HL-60 (cell line): ENCODE measurements around the gene GARRE1.

Experiments
- DNase-seq, 2 experiments: peaks; one replicate each; pipeline ENCODE4 v3.0.0-alpha.2; 2010 to 2020; ENCODE audit warnings: low read depth in 1 of 2, low spot score in 1 of 2
- H3K27ac ChIP-seq: fragments of 250-450 bp; sonication (Bioruptor Pico); replicated peaks from 2 replicates; pipeline ENCODE4 v1.5.1; 2020; ENCODE audit warnings: mild to moderate bottlenecking, moderate library complexity
- H3K27me3 ChIP-seq: fragments of 250-450 bp; sonication (Bioruptor Pico); 2 replicates; pipeline ENCODE4 v1.5.1; 2021; ENCODE audit warnings: mild to moderate bottlenecking, moderate library complexity; ENCODE audit not compliant: insufficient read depth, poor library complexity, severe bottlenecking
- H3K4me3 ChIP-seq: replicated peaks from 2 replicates; pipeline ENCODE4 v1.5.1; 2011; ENCODE audit warnings: mild to moderate bottlenecking, control low read depth, low read length; ENCODE audit not compliant: insufficient read depth
- CTCF ChIP-seq: IDR thresholded peaks from one replicate; pipeline ENCODE4 v1.5.1; 2011; ENCODE audit warnings: low read length, control low read depth, inconsistent platforms; ENCODE audit not compliant: insufficient read depth
- GABPA ChIP-seq: IDR thresholded peaks from 2 replicates; pipeline ENCODE4 v1.6.1; 2012; ENCODE audit warnings: low read depth
- POLR2AphosphoS5 ChIP-seq: IDR thresholded peaks from 2 replicates; pipeline ENCODE4 v1.6.1; 2012; ENCODE audit warnings: low read depth
- REST ChIP-seq: IDR thresholded peaks from 2 replicates; pipeline ENCODE4 v1.6.1; 2012; ENCODE audit warnings: low read depth; ENCODE audit not compliant: insufficient replicate concordance
- SPI1 ChIP-seq: IDR thresholded peaks from 2 replicates; pipeline ENCODE4 v1.6.1; 2012; ENCODE audit warnings: low read depth, mild to moderate bottlenecking, borderline replicate concordance

The GARRE1 gene

GRCh38 chr19:34257559-34257924 is 3.2 kb downstream of the GARRE1 start:
- no peak overlapping the region for H3K27ac ChIP-seq
- no peaks in the 10 kb centered on the region for H3K27me3 ChIP-seq
- no peak for TF ChIP-seq REST
- no peak for TF ChIP-seq POLR2AphosphoS5
- no peak for TF ChIP-seq CTCF
- TF ChIP-seq GABPA: no peak
- no peak for TF ChIP-seq SPI1
- H3K4me3 ChIP-seq: no peak overlapping the region
- DNase-seq: no peak

- DNase-seq: no peak
- Histone ChIP-seq H3K27me3 (no peaks in the 10 kb centered on the region), H3K27ac (no peak overlapping the region), H3K4me3 (no peak overlapping the region)
- TF ChIP-seq GABPA: no peak
Observed at GRCh38 chr19:34259367-34260095, 5.2 kb downstream of the GARRE1 start.

- DNase-seq: no peak
- Histone ChIP-seq H3K27me3 (no peaks in the 10 kb centered on the region), H3K27ac (no peak overlapping the region), H3K4me3 (no peak overlapping the region)
- TF ChIP-seq GABPA: no peak
- no peak for TF ChIP-seq SPI1
Observed at GRCh38 chr19:34260771-34261173, 6.4 kb downstream of the GARRE1 start.

- Histone ChIP-seq H3K4me3 (no peak overlapping the region), H3K27me3 (no peaks in the 10 kb centered on the region), H3K27ac (no peak overlapping the region)
- TF ChIP-seq CTCF: no peak
- no peak for TF ChIP-seq REST
- TF ChIP-seq GABPA: no peak
- TF ChIP-seq POLR2AphosphoS5: no peak
- no peak for TF ChIP-seq SPI1
- DNase-seq: no peak
Observed at GRCh38 chr19:34261334-34262109, 7.2 kb downstream of the GARRE1 start.
